Measurements from ENCODE around the gene COQ8B. TPM values are rescaled to one million over a fixed set of nuclear protein-coding genes. Genes with fewer than 3 reads are reported as not detected.

Gene COQ8B
- total RNA-seq, 2 donors from 2014 or later, result 29.8 to 31.3 TPM

GRCh38 chr19:40697007-40697406 lies 19.7 kb downstream of the COQ8B start:
- H3K27ac ChIP-seq, result no peak overlapping the region
- intact Hi-C loops (cut with DNase I), result no loop called here
- no peaks in the 10 kb centered on the region for H3K9me3 ChIP-seq
- no peaks in the 10 kb centered on the region for H3K4me1 ChIP-seq
- DNase-seq, result no peak
- no peak for ATAC-seq
- no peak overlapping the region for H3K4me3 ChIP-seq
- H3K27me3 ChIP-seq, result no peaks in the 10 kb centered on the region
- TF ChIP-seq CTCF (IDR thresholded peaks at IDR 0.05) (no peak), POLR2A (IDR thresholded peaks at IDR 0.05) (no peak)
- peaks cover 0 to 11% of the 10 kb centered on the region in 2 donors for H3K36me3 ChIP-seq (replicated peaks in 1 of 2; ENCODE audit: insufficient read depth in 1 of 2, low read depth in 2 of 2)
- WGBS, 2 donors, result 93 to 100% methylated on average over 6 of the region's 6 CpGs

- peaks cover 10% of the 10 kb centered on the region for H3K4me1 ChIP-seq
- no peak overlapping the region for H3K4me3 ChIP-seq
- peaks cover 0 to 5% of the 10 kb centered on the region in 2 donors for H3K36me3 ChIP-seq (replicated peaks in 1 of 2; ENCODE audit: insufficient read depth in 1 of 2, low read depth in 2 of 2)
- H3K27me3 ChIP-seq, result no peaks in the 10 kb centered on the region
- H3K9me3 ChIP-seq, result no peaks in the 10 kb centered on the region
- 89 to 90% methylated on average over 5 of the region's 5 CpGs for WGBS, 2 donors
- no peak for DNase-seq
- TF ChIP-seq POLR2A (IDR thresholded peaks at IDR 0.05), result no peak
- intact Hi-C loops (cut with DNase I), result no loop called here
- no peak overlapping the region for H3K27ac ChIP-seq
- no peak for ATAC-seq
Measured at GRCh38 chr19:40695881-40696280, 20.8 kb downstream of the COQ8B start.

- Histone ChIP-seq H3K27ac (no peak overlapping the region), H3K4me3 (no peak overlapping the region), H3K9me3 (no peaks in the 10 kb centered on the region), H3K36me3 (replicated peaks in 1 of 2; ENCODE audit: insufficient read depth in 1 of 2, low read depth in 2 of 2) (peaks cover 0 to 3% of the 10 kb centered on the region in 2 donors), H3K4me1 (peaks cover 19% of the 10 kb centered on the region), H3K27me3 (no peaks in the 10 kb centered on the region)
- DNase-seq (no peak), ATAC-seq (no peak)
- intact Hi-C loops (cut with DNase I), result no loop called here
- TF ChIP-seq POLR2A (IDR thresholded peaks at IDR 0.05) (no peak), CTCF (IDR thresholded peaks at IDR 0.05) (no peak)
- 87 to 88% methylated on average over 4 of the region's 4 CpGs for WGBS, 2 donors
Measured at GRCh38 chr19:40693896-40694295, 22.8 kb downstream of the COQ8B start.

GRCh38 chr19:40693150-40693788 lies 23.4 kb downstream of the COQ8B start:
- no peak overlapping the region for H3K4me3 ChIP-seq
- H3K27me3 ChIP-seq, result no peaks in the 10 kb centered on the region
- WGBS, 2 donors, result 87 to 96% methylated on average over 3 to 11 of the region's 11 CpGs
- intact Hi-C loops (cut with DNase I), result no loop called here
- H3K27ac ChIP-seq, result no peak overlapping the region
- H3K36me3 ChIP-seq (replicated peaks in 1 of 2; ENCODE audit: insufficient read depth in 1 of 2, low read depth in 2 of 2), result peaks cover 0 to 3% of the 10 kb centered on the region in 2 donors
- no peaks in the 10 kb centered on the region for H3K9me3 ChIP-seq
- peaks cover 19% of the 10 kb centered on the region for H3K4me1 ChIP-seq
- ATAC-seq (no peak), DNase-seq (no peak)
- TF ChIP-seq POLR2A (IDR thresholded peaks at IDR 0.05) (no peak), CTCF (IDR thresholded peaks at IDR 0.05) (no peak)

- TF ChIP-seq CTCF (IDR thresholded peaks at IDR 0.05) (no peak), POLR2A (IDR thresholded peaks at IDR 0.05) (no peak)
- 84 to 92% methylated on average over 9 to 12 of the region's 14 CpGs for WGBS, 2 donors
- Histone ChIP-seq H3K4me1 (peaks cover 19% of the 10 kb centered on the region), H3K9me3 (no peaks in the 10 kb centered on the region), H3K4me3 (no peak overlapping the region), H3K27ac (peak overlapping the region in 1 of 4 donors; percentile 87), H3K36me3 (replicated peaks in 1 of 2; ENCODE audit: insufficient read depth in 1 of 2, low read depth in 2 of 2) (peaks cover 0 to 3% of the 10 kb centered on the region in 2 donors), H3K27me3 (no peaks in the 10 kb centered on the region)
- DNase-seq, result no peak
- no peak for ATAC-seq
- intact Hi-C loops (cut with DNase I), result no loop called here
Measured at GRCh38 chr19:40692212-40692551, 24.5 kb downstream of the COQ8B start.
